ENCODE measurements around the gene UTP25. TPM values are rescaled to one million over a fixed set of nuclear protein-coding genes. Genes with fewer than 3 reads are reported as not detected.
A peak's percentile ranks its signal among the peaks of the same experiment; 100 is the strongest.

Gene UTP25
- total RNA-seq, 2 donors from 2014 or later, result 11.5 to 11.9 TPM

- H3K27ac Mint-ChIP-seq, result peak overlapping the region; percentile 19
Observed at GRCh38 chr1:209815490-209815889, 12.3 kb upstream of the UTP25 start.

DNA sequence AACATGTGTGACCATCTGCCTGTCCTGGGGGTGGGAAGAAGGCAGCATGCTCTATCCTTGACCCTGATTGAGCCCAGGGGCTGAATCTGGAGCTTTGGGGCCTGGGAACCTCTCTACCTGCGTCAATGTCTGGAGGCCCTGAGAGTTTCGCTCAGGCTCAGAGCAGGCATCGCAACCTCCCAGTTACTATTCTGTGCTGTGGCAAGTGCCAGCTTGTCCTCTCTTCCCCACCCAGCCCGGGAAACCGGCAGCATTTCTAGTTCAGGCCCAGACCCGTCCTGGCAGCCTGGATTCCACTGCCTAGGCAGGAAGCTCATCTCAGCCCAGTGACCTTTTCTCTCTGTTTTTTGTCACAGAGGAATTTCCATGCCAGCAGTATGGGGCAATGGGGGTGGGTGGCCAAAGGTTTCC is 11.8 kb upstream of the UTP25 start:
- no peak overlapping the region for H3K4me3 Mint-ChIP-seq
- H3K27me3 Mint-ChIP-seq (ENCODE audit: low read depth), result peaks cover 20% of the 10 kb centered on the region
- H3K27ac Mint-ChIP-seq, result no peak overlapping the region
- DNase-seq (no peak), ATAC-seq (replicated peaks in 1 of 2) (no peak)
- H3K4me1 Mint-ChIP-seq (ENCODE audit: low read depth), result peaks cover 15% of the 10 kb centered on the region
- no peaks in the 10 kb centered on the region for H3K36me3 Mint-ChIP-seq (ENCODE audit: insufficient read depth in 2 of 2)
- H3K9me3 Mint-ChIP-seq, result no peaks in the 10 kb centered on the region

More at GRCh38 chr1:209815490-209815889, 12.3 kb upstream of the UTP25 start:
- Mint-ChIP-seq H3K9me3 (no peaks in the 10 kb centered on the region), H3K27me3 (ENCODE audit: low read depth) (peaks cover 16% of the 10 kb centered on the region), H3K36me3 (ENCODE audit: insufficient read depth in 2 of 2) (no peaks in the 10 kb centered on the region), H3K4me1 (ENCODE audit: low read depth) (peaks cover 15% of the 10 kb centered on the region), H3K4me3 (no peak overlapping the region)
- ATAC-seq (replicated peaks in 1 of 2) (no peak), DNase-seq (no peak)

DNA sequence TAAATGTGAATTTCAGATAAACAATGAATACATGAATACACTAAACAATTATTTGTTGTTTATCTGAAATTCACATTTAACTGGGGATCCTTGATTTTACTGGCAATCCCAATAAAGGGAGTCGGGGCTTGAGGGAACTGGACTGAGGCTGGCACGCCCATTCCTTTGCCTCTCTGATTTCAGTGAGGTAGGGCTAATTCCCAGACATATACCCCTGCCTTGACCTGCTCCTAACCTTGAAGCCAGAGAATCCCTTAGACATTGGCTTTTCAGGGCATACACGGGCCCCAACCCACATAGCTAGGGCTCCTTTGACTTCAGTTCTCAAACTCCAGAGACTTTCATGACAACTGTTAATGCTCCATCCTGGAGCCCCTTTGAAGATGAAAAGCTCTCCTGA is 10.8 kb upstream of the UTP25 start:
- ATAC-seq (replicated peaks in 1 of 2), result no peak
- no peak for DNase-seq
- Mint-ChIP-seq H3K9me3 (no peaks in the 10 kb centered on the region), H3K27me3 (ENCODE audit: low read depth) (peaks cover 27% of the 10 kb centered on the region), H3K4me1 (ENCODE audit: low read depth) (peaks cover 15% of the 10 kb centered on the region), H3K4me3 (no peak overlapping the region), H3K36me3 (ENCODE audit: insufficient read depth in 2 of 2) (no peaks in the 10 kb centered on the region), H3K27ac (no peak overlapping the region)

GRCh38 chr1:209817691-209818090 is 10.1 kb upstream of the UTP25 start:
- peaks cover 16% of the 10 kb centered on the region for H3K4me1 Mint-ChIP-seq (ENCODE audit: low read depth)
- no peaks in the 10 kb centered on the region for H3K9me3 Mint-ChIP-seq
- H3K27me3 Mint-ChIP-seq (ENCODE audit: low read depth), result peaks cover 31% of the 10 kb centered on the region
- DNase-seq (no peak), ATAC-seq (replicated peaks in 1 of 2) (no peak)
- no peak overlapping the region for H3K4me3 Mint-ChIP-seq
- H3K27ac Mint-ChIP-seq, result no peak overlapping the region
- no peaks in the 10 kb centered on the region for H3K36me3 Mint-ChIP-seq (ENCODE audit: insufficient read depth in 2 of 2)

- Mint-ChIP-seq H3K9me3 (no peaks in the 10 kb centered on the region), H3K27ac (no peak overlapping the region), H3K4me3 (no peak overlapping the region), H3K36me3 (ENCODE audit: insufficient read depth in 2 of 2) (no peaks in the 10 kb centered on the region), H3K27me3 (ENCODE audit: low read depth) (peaks cover 35% of the 10 kb centered on the region), H3K4me1 (ENCODE audit: low read depth) (peaks cover 29% of the 10 kb centered on the region)
- no peak for DNase-seq
- no peak for ATAC-seq (replicated peaks in 1 of 2)
Observed at GRCh38 chr1:209819058-209819457, 8.7 kb upstream of the UTP25 start.

GRCh38 chr1:209820986-209821385 is 6.8 kb upstream of the UTP25 start:
- Mint-ChIP-seq H3K27me3 (ENCODE audit: low read depth) (peaks cover 35% of the 10 kb centered on the region), H3K36me3 (ENCODE audit: insufficient read depth in 2 of 2) (no peaks in the 10 kb centered on the region), H3K9me3 (no peaks in the 10 kb centered on the region), H3K4me1 (ENCODE audit: low read depth) (peaks cover 18% of the 10 kb centered on the region), H3K4me3 (no peak overlapping the region), H3K27ac (no peak overlapping the region)
- DNase-seq, result no peak
- no peak for ATAC-seq (replicated peaks in 1 of 2)

GRCh38 chr1:209822706-209823105 is 5.1 kb upstream of the UTP25 start:
- H3K4me3 Mint-ChIP-seq, result peak overlapping the region; percentile 7 to 67

DNA sequence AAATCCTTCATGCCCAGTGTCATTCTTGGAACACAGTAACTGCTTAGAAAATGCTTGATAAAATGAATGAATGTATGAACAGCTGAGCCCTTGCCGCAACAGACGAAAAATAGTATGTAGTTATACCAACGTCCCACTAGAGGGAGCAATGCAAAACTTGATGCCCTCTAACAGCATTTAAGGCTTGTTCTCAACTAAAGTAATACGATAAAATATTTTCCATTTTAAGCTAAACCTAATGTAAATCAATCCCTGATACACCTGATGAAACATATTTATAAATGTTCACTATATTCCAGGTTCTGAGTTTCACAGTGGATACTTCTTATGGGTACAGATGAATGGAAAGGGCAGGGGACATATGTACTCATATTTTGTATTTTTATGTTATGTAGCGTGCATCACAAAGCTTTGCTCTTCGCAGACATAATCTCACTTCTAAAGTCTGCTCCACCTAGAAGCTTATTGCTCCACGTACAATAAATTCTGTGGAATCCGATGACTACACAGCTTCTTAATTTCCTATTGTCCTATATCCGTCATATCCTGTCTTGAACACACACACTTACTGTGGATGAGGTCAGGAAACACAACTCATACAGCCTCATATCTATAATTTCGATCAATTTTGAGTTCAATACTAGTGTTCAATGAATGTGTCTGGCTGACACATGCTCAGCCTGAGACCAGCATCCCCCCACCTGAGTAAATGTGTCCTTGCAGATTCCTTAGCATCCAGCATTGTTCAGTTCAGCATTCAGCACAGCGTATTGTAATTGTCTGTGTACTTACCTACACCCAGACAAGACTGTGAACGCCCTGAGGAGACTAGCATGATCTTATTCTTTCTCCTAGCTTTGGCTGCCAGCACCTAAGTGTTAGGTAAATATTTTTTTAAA is 4.4 kb upstream of the UTP25 start:
- H3K4me1 Mint-ChIP-seq (ENCODE audit: low read depth), result peaks cover 29% of the 10 kb centered on the region
- H3K36me3 Mint-ChIP-seq (ENCODE audit: insufficient read depth in 2 of 2), result peaks cover 0 to 2% of the 10 kb centered on the region in 2 donors
- peak overlapping the region; percentile 7 to 67 for H3K4me3 Mint-ChIP-seq
- ATAC-seq (replicated peaks in 1 of 2) (peak; percentile 22 to 26), DNase-seq (peak; percentile 14 to 31)
- H3K27me3 Mint-ChIP-seq (ENCODE audit: low read depth), result peaks cover 35% of the 10 kb centered on the region
- H3K9me3 Mint-ChIP-seq, result no peaks in the 10 kb centered on the region
- H3K27ac Mint-ChIP-seq, result peak overlapping the region; percentile 10

More at GRCh38 chr1:209822706-209823105, 5.1 kb upstream of the UTP25 start:
- Mint-ChIP-seq H3K4me1 (ENCODE audit: low read depth) (peaks cover 26% of the 10 kb centered on the region), H3K27me3 (ENCODE audit: low read depth) (peaks cover 35% of the 10 kb centered on the region), H3K9me3 (no peaks in the 10 kb centered on the region), H3K27ac (no peak overlapping the region), H3K36me3 (ENCODE audit: insufficient read depth in 2 of 2) (no peaks in the 10 kb centered on the region)
- DNase-seq (no peak), ATAC-seq (replicated peaks in 1 of 2) (no peak)

GRCh38 chr1:209825591-209826434 is 2.0 kb upstream of the UTP25 start:
- peaks cover 53% of the 10 kb centered on the region for H3K4me1 Mint-ChIP-seq (ENCODE audit: low read depth)
- ATAC-seq (replicated peaks in 1 of 2), result no peak
- no peaks in the 10 kb centered on the region for H3K9me3 Mint-ChIP-seq

GRCh38 chr1:209829716-209830115 is 1.9 kb downstream of the UTP25 start:
- Mint-ChIP-seq H3K9me3 (no peaks in the 10 kb centered on the region), H3K27me3 (ENCODE audit: low read depth) (no peaks in the 10 kb centered on the region), H3K4me1 (ENCODE audit: low read depth) (peaks cover 63% of the 10 kb centered on the region), H3K27ac (peak overlapping the region; percentile 1), H3K4me3 (peak overlapping the region; percentile 74 to 96), H3K36me3 (ENCODE audit: insufficient read depth in 2 of 2) (peaks cover 11 to 40% of the 10 kb centered on the region in 2 donors)
- no peak for DNase-seq
- ATAC-seq (replicated peaks in 1 of 2), result no peak

More at GRCh38 chr1:209825591-209826434, 2.0 kb upstream of the UTP25 start:
- Mint-ChIP-seq H3K27ac (no peak overlapping the region), H3K4me3 (no peak overlapping the region), H3K36me3 (ENCODE audit: insufficient read depth in 2 of 2) (peaks cover 3 to 12% of the 10 kb centered on the region in 2 donors), H3K27me3 (ENCODE audit: low read depth) (peaks cover 16% of the 10 kb centered on the region)
- no peak for DNase-seq

- H3K4me3 Mint-ChIP-seq, result peak overlapping the region in 1 of 2 donors; percentile 96
- H3K9me3 Mint-ChIP-seq, result no peaks in the 10 kb centered on the region
- H3K27me3 Mint-ChIP-seq (ENCODE audit: low read depth), result no peaks in the 10 kb centered on the region
- peaks cover 73% of the 10 kb centered on the region for H3K4me1 Mint-ChIP-seq (ENCODE audit: low read depth)
- H3K36me3 Mint-ChIP-seq (ENCODE audit: insufficient read depth in 2 of 2), result peaks cover 11 to 49% of the 10 kb centered on the region in 2 donors
- DNase-seq, result no peak
- H3K27ac Mint-ChIP-seq, result peak overlapping the region; percentile 1
- no peak for ATAC-seq (replicated peaks in 1 of 2)
Observed at GRCh38 chr1:209830722-209831121, 3.0 kb downstream of the UTP25 start.

GRCh38 chr1:209831615-209832014 is 3.8 kb downstream of the UTP25 start:
- H3K27ac Mint-ChIP-seq, result no peak overlapping the region
- no peak overlapping the region for H3K4me3 Mint-ChIP-seq
- no peak for ATAC-seq (replicated peaks in 1 of 2)
- no peak for DNase-seq
- peaks cover 11 to 51% of the 10 kb centered on the region in 2 donors for H3K36me3 Mint-ChIP-seq (ENCODE audit: insufficient read depth in 2 of 2)
- no peaks in the 10 kb centered on the region for H3K27me3 Mint-ChIP-seq (ENCODE audit: low read depth)
- no peaks in the 10 kb centered on the region for H3K9me3 Mint-ChIP-seq
- peaks cover 80% of the 10 kb centered on the region for H3K4me1 Mint-ChIP-seq (ENCODE audit: low read depth)

- Mint-ChIP-seq H3K27ac (peak overlapping the region; percentile 74), H3K4me1 (ENCODE audit: low read depth) (peaks cover 75% of the 10 kb centered on the region)
- DNase-seq, result peak; percentile 9 to 23
Observed at GRCh38 chr1:209835782-209836298, 8.1 kb downstream of the UTP25 start.

More at GRCh38 chr1:209835782-209836298, 8.1 kb downstream of the UTP25 start:
- ATAC-seq (replicated peaks in 1 of 2), result peak; percentile 77 to 83
- Mint-ChIP-seq H3K36me3 (ENCODE audit: insufficient read depth in 2 of 2) (peaks cover 13 to 67% of the 10 kb centered on the region in 2 donors), H3K4me3 (peak overlapping the region in 1 of 2 donors; percentile 42), H3K27me3 (ENCODE audit: low read depth) (no peaks in the 10 kb centered on the region), H3K9me3 (no peaks in the 10 kb centered on the region)

All from activated T-cell treated with anti-CD3 and anti-CD28 coated beads, Interleukin-2, amount 50 U/mL, for 72 hours (primary cell).